ENCODE data around the gene TAPBP. TPM values are rescaled to one million over a fixed set of nuclear protein-coding genes. Genes with fewer than 3 reads are reported as not detected.
A peak's percentile ranks its signal among the peaks of the same experiment; 100 is the strongest.

TAPBP gene
- total and polyA plus RNA-seq, 3 donors from 2014 or later = 34.6 to 128 (median 76.5) TPM

DNA sequence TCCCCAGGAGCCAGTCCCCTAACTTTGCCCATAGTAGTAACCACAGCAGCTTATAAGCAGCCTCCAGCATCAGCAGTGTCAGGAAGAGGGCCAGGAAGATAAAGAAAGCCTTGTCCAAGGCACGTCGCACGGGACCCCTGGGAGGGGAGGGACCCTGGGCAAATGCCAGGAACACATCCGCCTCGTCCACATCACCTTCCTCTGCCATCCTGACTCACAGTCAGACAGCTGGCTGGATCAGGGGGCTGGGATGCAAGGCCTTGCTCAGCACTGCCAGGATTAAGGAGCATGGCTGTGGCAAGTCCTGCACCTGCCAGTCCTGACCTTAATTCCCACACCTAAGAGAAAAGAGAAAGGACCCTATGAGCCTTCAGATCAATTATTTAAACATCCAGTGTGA lies 15.2 kb upstream of the TAPBP start:
- Histone ChIP-seq H3K27ac (no peak overlapping the region), H3K4me1 (no peaks in the 10 kb centered on the region), H3K9me3 (no peaks in the 10 kb centered on the region), H3K36me3 (ENCODE audit: low read depth, missing control alignments) (no peaks in the 10 kb centered on the region), H3K27me3 (no peaks in the 10 kb centered on the region), H3K4me3 (no peak overlapping the region)
- DNase-seq = no peak
- 33 to 42% methylated on average over 5 of the region's 5 CpGs for WGBS, 2 donors
- TF ChIP-seq, protein P1, sequence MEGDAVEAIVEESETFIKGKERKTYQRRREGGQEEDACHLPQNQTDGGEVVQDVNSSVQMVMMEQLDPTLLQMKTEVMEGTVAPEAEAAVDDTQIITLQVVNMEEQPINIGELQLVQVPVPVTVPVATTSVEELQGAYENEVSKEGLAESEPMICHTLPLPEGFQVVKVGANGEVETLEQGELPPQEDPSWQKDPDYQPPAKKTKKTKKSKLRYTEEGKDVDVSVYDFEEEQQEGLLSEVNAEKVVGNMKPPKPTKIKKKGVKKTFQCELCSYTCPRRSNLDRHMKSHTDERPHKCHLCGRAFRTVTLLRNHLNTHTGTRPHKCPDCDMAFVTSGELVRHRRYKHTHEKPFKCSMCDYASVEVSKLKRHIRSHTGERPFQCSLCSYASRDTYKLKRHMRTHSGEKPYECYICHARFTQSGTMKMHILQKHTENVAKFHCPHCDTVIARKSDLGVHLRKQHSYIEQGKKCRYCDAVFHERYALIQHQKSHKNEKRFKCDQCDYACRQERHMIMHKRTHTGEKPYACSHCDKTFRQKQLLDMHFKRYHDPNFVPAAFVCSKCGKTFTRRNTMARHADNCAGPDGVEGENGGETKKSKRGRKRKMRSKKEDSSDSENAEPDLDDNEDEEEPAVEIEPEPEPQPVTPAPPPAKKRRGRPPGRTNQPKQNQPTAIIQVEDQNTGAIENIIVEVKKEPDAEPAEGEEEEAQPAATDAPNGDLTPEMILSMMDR (IDR thresholded peaks at IDR 0.05) = no peak
- TF ChIP-seq POLR2A (IDR thresholded peaks at IDR 0.05) = no peak
- intact Hi-C loops (cut with DNase I; ENCODE audit: low total_unique reads) = no loop called here

DNA sequence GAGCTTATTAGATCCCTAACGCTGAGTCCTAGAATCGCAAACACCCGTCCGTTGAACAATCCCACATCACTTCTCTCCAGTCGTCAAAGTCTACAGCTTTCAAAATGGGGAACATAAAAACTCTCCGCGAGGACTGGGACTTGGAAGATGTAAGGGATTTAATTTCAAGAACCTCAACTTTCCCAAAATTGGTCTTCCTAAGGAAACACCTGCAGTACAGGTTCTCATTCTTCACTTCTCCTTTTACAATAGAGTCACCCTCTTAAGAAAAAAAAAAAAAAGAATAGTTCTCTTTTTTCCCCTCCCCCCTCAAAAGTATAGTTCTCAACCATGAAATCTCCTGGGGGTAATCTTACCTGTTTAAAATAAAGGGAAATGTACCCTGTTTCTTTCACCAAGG lies 10.2 kb upstream of the TAPBP start:
- TF ChIP-seq, protein P1 (IDR thresholded peaks at IDR 0.05) = no peak
- no peak for TF ChIP-seq POLR2A (IDR thresholded peaks at IDR 0.05)
- Histone ChIP-seq H3K36me3 (ENCODE audit: low read depth, missing control alignments) (no peaks in the 10 kb centered on the region), H3K4me3 (peak overlapping the region in 1 of 2 donors; percentile 88), H3K4me1 (peaks cover 33% of the 10 kb centered on the region), H3K9me3 (no peaks in the 10 kb centered on the region), H3K27ac (peak overlapping the region; percentile 90 to 92), H3K27me3 (no peaks in the 10 kb centered on the region)
- intact Hi-C loops (cut with DNase I; ENCODE audit: low total_unique reads) = no loop called here
- 9 to 11% methylated on average over 7 of the region's 7 CpGs for WGBS, 2 donors
- no peak for DNase-seq

DNA sequence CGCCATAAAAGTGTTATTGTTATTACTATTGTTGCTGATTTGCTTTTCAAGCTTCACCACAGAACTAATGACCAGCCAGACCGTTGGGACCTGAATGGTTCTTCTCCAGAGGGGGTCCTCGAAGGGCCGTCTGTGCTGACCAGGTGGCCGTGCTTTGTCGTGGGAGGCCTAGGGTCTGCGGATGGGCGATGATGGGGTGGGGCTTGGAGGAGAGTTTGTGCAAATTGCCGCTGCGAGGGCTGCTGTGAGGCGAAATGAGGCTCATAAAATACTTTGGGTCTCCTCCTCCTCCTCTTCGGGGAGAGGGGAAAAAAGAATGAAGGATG lies 9.7 kb upstream of the TAPBP start:
- intact Hi-C loops (cut with DNase I; ENCODE audit: low total_unique reads) = no loop called here
- DNase-seq = no peak
- Histone ChIP-seq H3K4me3 (peak overlapping the region; percentile 67 to 88), H3K27ac (peak overlapping the region; percentile 90 to 92), H3K4me1 (peaks cover 37% of the 10 kb centered on the region), H3K9me3 (no peaks in the 10 kb centered on the region), H3K27me3 (no peaks in the 10 kb centered on the region), H3K36me3 (ENCODE audit: low read depth, missing control alignments) (no peaks in the 10 kb centered on the region)
- WGBS, 2 donors = 0 to 1% methylated on average over 12 of the region's 12 CpGs
- TF ChIP-seq, protein P1 (IDR thresholded peaks at IDR 0.05) = no peak
- TF ChIP-seq POLR2A (IDR thresholded peaks at IDR 0.05) = no peak

DNA sequence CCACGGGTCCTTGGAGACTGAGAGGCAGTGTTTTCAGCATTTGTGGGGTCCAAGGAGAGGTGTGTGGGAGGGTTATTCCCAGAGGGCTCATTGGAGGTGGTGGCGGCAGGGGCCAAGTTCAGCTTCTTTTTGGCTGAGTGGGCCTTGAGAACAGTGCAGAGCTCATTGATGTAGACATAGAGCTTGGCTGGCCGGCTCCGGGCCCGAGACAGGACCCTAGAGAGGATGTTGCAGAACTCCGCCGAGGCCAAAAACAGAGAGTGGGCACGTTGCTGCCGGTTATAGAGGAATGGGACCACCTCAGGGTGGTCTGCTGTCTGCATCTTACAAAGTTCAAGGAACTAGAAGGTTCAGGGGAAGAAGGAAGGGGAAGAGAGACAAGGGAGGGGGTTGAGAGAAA lies 7.3 kb upstream of the TAPBP start:
- WGBS, 2 donors = 75 to 79% methylated on average over 7 to 9 of the region's 9 CpGs
- intact Hi-C loops (cut with DNase I; ENCODE audit: low total_unique reads) = no loop called here
- no peaks in the 10 kb centered on the region for H3K36me3 ChIP-seq (ENCODE audit: low read depth, missing control alignments)
- no peaks in the 10 kb centered on the region for H3K9me3 ChIP-seq
- H3K27ac ChIP-seq = peak overlapping the region; percentile 18 to 90
- no peak for TF ChIP-seq POLR2A (IDR thresholded peaks at IDR 0.05)
- TF ChIP-seq, protein P1 (IDR thresholded peaks at IDR 0.05) = no peak
- H3K4me1 ChIP-seq = peaks cover 40% of the 10 kb centered on the region
- no peak overlapping the region for H3K4me3 ChIP-seq
- no peak for DNase-seq
- H3K27me3 ChIP-seq = no peaks in the 10 kb centered on the region

DNA sequence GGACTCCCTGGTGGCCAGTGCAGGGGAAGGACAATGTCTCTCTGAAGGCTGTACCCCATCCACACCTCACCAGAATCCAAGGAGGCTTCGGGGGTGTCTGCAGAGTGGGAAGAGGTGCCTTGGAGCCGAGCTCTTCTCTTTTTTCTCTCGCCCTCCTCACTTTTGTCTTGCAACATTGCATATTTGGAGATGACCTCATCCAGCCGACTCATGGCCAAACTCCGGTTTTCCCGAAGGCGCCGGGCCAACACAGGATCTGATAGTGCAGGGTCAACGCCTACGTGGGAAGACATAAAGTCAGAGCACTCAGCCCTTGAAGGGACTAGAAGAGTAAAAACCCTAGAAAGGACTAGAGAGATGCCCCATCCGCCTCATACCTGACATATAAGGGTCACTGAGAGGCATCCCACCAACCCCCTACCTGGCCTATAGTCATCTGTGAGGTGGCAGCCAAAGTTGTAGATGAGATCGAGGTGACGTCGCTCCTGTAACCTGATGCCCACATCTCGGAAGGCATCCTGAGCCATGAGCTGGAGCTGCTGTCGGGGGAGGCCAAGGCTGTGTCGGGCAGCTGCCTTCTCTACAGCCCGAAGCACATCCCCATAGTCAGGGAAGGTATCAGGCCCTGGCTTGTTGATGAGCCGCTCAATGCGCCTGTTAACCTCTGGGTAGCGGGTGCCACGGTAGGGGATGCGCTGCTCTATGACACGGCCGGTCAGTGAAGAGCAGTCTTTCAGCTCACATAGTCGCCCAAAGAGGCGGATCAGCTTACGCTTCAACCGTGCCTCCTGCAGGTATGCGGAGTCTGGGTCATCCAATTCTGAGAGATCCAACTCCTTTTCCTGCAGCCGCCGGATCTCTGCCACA lies 6.7 kb upstream of the TAPBP start:
- 66 to 70% methylated on average over 19 to 32 of the region's 32 CpGs for WGBS, 2 donors
- H3K4me3 ChIP-seq = no peak overlapping the region
- peak overlapping the region; percentile 39 to 43 for H3K27ac ChIP-seq
- intact Hi-C loops (cut with DNase I; ENCODE audit: low total_unique reads) = no loop called here
- H3K36me3 ChIP-seq (ENCODE audit: low read depth, missing control alignments) = no peaks in the 10 kb centered on the region
- peaks cover 40% of the 10 kb centered on the region for H3K4me1 ChIP-seq
- peak; percentile 84 for DNase-seq
- no peak for TF ChIP-seq POLR2A (IDR thresholded peaks at IDR 0.05)
- TF ChIP-seq, protein P1 (IDR thresholded peaks at IDR 0.05) = no peak
- no peaks in the 10 kb centered on the region for H3K27me3 ChIP-seq
- no peaks in the 10 kb centered on the region for H3K9me3 ChIP-seq

All from testis (tissue), 3 donors.